HG03139 (cell line): ENCODE measurements around the gene KIAA1755.

Source experiments
- ATAC-seq: cut with Tn5 transposase; IDR thresholded peaks from one replicate; pipeline ENCODE4 v1.9.1; 2021; ENCODE audit not compliant: unreplicated experiment

KIAA1755 gene

DNA sequence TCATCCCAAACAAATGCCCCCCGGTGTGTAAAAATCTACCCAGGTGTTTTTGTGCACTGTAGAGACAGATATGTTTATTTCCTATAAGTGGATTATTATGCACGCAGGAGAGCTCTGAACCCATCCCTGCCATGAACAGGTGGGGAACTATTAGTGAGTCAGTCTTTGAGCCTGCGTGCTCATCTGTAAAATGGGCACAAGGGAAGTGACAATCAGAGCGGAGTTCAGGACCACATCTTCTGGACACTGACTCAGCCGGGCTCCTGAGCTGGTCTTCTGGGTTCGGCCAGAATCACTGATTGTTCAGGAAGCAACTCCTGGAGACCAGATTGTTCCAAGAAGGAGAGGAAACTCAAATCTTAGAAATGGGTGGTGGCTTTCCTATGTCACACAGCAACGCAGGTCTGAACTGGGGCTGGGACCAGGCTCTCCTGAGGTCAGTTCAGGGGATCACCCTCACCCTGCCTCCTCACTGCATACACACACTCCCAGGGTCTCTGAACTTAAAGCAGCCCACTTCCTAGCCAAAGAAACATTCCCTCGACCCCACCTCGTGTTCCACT lies 68.1 kb downstream of the KIAA1755 start:
- no peak for ATAC-seq

DNA sequence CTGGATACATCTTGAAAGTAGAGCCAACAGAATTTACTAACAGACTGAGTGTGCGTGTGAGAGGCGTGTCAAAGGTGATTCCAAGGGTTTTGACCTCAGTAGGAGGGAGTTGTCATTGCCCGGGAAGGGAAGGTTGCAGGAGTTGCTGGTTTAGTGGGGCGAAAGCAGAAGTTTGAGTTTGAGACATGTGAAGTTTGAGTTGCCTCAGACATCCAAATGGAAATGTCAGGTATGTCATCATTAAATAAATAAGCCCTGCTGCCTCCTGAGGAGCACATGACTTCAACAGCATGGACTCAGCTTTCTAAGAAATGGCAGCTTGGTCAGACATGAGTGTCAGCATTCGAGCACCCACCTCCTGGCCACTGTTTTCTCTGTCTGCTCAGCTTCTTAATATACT lies 68.9 kb downstream of the KIAA1755 start:
- no peak for ATAC-seq

DNA sequence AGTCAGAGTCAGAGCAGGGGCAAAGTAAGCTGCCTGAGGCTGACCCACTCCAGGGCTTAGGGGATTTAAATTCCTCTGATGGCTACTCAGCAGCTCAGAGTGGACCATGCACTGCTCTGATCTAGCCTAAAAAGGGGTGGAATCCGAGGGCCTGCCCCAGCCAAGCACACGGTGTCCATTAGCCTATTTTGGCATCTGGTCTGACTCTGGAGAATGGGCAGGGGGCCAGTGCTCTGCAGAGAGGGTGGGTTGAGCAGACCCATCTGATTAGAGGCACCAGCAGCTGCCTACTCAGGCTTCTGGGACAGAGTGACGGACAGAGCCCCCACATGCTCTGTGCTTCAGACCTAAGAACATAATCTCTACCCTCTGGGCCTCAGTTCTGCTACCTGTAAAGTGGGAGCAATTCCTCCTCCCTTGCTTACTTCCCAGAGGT lies 69.6 kb downstream of the KIAA1755 start:
- no peak for ATAC-seq

DNA sequence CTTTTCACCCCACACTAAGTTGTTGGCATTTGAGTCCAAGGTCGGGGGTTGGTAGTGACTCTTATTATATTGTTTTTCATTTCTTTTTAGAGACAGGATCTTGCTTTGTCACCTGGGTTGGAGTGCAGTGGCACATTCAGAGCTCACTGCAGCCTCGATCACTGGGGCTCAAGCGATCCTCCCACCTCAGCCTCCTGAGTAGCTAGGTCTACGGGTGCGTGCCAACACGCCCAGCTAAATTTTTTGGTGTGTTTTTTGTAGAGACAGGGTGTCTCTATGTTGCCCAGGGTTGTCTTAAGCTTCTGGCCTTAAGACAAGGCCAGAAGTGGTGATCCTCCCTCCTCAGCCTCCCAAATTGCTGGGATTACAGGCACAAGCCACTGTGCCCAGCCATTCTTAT lies 70.4 kb downstream of the KIAA1755 start:
- no peak for ATAC-seq

DNA sequence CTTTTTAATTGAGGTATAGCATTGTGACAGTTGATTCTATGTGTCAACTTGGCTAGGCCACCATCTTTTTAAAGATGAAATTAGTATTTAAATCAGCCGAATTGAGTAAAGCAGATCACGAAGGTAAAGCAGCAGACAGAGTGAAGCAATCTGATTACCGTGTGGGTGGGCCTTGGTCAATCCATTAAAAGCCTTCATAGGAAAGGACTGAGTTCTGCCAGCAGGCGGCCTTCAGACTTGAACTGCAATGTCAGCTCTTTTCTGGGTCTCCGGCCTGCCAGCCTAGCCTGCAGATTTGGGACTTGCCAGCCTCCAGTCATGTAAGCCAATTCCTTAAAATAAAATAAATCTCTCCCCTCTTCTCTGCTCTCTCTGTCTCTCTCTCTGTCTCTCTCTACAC lies 73.0 kb downstream of the KIAA1755 start:
- no peak for ATAC-seq

DNA sequence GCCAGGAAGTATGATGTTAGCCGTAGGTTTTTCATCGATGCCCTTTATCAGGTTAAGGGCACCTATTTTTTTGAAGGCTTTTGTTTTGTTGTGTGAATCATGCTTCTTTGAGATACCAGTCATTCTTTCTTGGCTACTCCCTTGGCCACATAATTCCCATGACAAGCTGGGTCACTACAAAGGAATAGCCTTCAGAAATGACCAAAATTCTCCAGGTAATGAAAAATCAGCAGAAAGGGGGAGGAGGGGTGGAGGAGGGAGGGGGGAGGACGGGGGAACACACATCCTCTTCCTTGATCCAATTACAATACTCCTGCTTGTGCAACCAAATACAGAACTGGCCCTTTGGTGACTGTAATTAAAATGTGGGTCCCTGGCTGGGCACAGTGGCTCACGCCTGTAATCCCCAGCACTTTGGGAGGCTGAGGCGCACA lies 73.7 kb downstream of the KIAA1755 start:
- no peak for ATAC-seq

DNA sequence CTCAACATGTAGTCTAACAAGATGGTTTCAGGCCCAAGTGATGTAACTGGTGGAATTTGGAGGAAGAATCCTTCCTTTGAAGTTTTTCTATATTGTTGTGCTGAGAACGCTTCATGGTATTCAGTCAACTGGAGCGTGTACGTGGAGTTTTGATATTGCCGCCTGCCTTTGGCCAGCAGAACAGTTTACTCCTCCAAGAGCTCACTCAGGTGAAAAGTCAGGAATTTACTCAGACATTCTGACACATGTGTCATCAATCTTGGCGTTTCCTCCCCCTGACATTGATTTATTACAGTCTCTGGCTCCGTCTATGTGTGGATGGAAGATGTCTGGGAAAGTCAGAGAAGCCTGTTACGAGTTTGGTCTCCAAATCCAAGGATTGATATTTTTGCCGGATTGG lies 76.4 kb downstream of the KIAA1755 start:
- ATAC-seq: no peak

DNA sequence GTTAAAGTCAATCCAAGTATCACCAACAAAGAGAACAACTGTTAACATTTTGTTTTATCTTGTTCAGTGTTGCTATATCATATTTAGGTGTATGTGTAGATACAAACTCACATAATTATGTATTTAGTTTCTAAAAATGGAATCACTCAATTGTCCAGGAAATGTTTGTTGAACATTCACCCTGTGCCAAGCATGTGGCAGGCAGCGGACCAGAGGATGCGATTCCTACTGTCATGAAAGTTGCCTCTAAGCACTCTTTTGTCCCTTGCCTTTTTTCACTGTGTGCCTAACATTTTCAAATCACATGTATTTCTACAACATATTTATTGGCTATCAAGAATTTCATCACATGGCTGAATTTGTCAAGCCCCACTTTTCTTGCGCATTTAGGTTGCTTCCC lies 78.6 kb downstream of the KIAA1755 start:
- no peak for ATAC-seq

DNA sequence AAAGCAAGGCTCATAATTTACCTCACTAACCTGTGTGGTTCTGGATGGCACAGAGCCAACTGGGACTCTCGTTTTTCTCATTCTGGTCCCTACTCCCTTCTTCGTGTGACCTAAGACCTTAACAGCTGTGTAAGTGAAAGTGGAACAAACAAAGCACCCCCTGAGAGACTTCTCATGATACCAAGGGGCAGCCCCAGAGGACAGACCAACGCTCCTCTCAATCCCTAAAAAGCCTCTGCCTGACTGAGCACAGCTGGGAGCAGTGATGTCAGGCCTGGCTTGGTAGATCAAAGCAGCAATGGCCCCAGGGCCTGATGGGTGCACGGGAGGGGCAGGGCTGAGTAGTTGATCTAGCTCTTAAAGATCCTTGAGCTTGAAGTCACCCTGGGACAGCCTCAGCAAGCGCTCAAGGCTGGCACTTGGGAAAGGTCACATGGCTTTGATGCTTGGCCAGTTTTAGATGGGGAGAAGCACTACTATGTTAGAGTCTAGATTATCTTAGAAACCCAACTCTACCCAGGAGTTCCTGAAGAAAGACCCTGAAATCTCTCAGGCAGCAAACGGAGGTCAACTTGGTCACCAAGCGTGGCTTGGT lies 79.2 kb downstream of the KIAA1755 start:
- ATAC-seq: peak; percentile 76

DNA sequence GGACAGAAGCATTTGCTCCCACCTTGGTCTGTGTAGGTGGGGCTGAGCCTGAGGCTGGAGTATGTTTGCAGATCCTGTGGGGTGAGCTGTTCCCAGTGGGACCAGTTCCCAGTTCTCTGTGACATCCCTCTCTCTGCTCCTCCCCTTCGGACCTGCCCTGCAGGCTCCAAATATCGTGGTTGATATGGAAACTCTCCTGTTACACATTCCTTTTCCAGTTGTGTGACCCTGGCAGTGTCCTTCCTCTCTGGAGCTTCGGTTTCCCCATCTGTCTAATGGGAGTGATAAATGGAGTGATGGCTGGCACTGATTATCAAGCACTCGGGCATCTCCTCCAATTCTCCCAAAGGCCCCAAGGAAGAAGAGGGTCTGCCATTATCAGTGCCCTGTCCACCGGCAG lies 79.8 kb downstream of the KIAA1755 start:
- no peak for ATAC-seq

DNA sequence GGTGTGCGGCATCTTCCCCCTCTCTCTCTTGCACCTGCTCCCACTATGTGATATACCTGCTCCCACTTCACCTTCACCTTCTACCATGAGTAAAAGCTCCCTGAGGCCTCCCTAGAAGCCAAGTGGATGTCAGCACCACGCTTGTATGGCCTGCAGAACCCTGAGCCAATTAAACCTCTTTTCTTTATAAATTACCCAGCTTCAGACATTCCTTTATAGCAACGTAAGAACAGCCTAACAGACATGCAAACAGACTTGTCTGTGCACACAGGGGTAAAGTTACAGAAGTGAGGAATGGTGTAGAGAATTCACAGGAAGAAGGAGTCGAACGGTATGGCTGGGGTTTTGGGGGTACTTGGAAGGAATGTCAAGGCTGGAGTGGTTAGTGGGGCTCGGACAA lies 80.7 kb downstream of the KIAA1755 start:
- no peak for ATAC-seq

DNA sequence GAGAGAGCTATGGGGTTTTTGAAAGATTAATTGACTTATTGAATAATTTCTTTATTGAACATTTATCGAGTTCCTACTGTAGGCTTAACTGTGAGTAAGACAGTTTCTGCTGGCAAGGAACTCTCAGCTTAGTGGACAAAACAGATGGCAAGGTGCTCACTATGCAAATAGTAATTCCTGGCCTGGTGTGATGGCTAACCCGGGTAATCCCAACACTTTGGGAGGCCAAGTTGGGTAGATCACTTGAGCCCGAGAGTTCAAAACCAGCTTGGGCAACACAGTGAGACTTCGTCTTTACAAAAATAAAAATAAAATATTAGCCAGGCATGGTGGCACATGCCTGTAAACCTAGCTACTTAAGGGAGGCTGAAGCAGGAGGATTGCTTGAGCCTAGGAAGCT lies 82.0 kb downstream of the KIAA1755 start:
- ATAC-seq: no peak

DNA sequence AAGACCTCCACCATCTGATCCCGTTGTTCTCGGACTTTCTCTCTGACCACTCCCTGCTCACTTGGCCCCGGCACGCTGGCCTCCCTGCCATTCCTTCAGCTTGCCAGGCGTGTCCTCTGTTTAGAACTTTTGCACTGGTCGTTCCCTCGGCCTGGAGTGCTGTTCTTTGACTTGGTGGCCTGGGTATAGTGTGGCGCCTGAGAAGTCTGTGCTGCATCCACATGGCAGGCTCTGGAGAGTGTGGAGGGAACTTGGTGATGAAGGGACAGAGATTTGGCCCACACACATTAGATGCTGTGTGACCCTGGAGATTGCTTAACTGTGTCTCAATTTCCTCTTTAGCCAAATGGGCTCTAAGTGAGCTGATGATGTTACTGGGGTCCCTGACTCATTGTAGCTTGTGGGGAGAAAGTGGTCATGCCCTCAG lies 82.5 kb downstream of the KIAA1755 start:
- ATAC-seq: no peak

DNA sequence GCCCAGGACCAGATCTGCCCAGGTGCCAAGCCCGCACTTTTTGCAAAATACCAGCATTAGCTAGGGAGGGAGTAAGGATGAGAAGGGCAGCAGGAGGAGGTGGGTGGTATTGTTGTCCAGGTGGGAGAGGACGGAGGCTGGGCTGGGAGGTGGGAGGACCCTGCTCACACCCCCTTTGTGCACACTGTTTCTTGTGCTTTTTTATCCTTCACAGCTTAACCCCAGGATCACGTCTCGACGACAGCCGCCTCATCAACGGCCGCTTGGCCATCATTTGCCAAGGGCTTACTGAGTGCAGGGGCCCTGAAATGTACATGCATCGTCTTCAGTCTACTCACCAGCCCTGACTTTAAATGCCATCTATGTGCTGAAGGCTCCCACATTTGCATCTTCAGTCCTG lies 83.3 kb downstream of the KIAA1755 start:
- ATAC-seq: no peak

DNA sequence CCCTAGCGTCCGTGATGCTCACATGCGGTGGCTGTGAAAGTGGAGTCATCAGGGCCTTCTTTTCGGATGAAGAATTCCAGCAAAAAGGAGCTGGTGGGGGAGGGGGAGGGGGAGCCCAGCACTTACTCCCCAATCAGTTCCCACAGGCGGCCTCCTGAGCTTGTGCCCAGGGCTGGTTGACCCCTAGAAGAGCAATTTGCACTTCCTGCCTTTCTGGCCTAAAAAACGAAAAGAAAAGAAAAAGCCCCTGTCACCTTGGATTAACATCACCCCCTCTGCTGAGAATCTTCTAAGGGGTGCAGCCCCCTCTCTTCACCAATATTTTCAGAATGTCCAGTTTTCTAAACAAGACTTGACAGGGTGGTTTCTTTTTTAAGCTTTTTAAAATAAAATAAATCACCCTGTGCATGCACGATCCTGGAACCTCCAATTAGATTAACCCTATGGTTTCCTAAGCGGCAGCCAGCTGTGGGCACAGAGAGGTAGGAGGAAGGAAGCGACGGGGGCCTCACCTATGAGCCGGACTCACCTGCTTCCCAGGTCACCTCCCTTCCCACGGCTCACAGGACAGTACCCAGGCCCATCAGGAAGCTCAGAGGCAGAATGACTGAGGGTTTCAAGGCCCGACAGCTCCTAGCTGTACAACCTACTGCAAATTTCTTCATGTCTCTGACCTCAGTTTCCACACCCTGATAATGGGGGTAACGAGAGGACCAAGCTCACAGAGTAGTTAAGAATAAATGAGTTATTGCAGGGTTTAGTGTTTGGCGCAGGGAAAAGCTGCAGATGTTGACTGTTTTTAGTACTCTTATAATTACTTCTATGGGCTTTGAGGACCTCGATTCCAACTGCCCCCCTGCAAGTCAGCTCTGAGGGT lies 85.0 kb downstream of the KIAA1755 start:
- ATAC-seq: no peak

DNA sequence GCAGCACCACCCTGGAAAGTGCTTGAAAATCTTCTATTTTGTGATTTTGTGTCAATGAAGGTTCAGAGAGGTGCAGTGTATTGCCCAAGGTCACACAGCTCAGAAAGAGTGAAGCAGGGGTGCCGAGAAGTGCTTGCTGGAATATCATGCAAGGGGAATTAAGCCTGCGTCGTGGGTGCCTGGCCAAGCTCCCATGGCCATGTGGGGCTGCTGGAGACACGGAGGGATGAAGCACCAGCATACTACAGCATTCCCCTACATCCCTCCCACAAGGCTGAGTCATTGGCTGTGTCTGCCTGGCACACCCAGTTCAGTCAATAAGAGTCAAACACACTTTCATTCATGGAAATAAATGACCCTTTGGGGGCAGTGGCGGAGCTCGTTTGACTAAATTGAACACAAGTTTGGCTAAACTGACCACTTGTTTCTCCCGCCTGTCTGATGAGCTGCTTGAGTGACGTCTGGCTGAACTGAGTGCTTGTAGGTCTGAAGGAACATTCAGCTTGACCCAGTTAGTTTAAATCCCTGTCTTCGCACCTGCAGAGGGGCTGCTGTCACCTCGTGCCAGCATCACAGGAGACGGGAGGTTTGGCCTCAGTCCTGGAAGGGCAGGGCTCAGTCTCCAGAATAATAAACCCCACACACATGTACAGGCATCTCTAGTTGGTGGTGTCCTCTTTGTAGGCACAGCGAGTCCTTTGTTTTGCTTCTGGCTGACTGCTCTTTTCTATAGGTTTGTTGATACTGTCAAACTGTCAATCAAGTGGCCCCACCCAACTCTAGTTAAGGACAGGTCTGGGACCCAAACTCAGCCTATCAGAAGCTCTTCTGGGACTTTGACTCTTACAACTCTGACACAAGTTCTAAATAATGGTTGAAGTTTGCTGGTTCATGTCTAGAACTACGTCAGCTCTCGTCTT lies 87.0 kb downstream of the KIAA1755 start:
- ATAC-seq: no peak

DNA sequence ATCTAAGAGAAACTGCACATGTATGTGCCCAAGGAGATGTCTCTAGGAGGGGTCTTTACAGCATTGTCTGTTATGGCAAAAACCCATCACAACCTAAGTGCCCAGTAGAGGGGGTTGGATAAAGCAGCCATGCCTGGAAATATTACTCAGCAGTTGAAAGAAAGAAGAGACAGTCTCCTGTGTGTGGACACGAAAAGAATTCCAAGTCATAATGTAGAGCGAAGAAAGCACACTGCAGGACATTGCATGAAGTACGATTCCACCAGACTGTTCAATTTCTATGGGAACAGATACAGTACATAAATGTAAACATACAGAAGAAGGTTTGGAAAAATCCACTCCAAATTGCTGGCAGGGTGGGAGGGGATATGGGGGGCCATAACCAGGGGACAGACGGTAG lies 88.1 kb downstream of the KIAA1755 start:
- no peak for ATAC-seq

DNA sequence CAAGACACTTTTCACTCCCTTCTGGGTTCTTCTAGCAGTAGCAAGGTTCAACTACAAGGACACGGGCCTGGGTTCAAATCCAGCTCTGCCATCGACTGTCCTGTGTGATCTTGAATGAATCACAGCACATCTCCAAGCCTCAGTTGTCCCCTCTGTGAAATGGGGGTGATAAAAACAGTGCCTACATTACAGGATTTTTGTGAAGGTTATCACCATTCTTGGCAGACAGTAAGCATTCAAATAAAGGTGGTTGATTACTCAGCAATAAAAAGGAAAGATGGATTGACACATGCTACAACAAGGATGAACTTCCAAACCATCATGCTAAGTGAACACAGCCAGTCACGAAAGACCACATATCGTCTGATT lies 88.9 kb downstream of the KIAA1755 start:
- no peak for ATAC-seq

DNA sequence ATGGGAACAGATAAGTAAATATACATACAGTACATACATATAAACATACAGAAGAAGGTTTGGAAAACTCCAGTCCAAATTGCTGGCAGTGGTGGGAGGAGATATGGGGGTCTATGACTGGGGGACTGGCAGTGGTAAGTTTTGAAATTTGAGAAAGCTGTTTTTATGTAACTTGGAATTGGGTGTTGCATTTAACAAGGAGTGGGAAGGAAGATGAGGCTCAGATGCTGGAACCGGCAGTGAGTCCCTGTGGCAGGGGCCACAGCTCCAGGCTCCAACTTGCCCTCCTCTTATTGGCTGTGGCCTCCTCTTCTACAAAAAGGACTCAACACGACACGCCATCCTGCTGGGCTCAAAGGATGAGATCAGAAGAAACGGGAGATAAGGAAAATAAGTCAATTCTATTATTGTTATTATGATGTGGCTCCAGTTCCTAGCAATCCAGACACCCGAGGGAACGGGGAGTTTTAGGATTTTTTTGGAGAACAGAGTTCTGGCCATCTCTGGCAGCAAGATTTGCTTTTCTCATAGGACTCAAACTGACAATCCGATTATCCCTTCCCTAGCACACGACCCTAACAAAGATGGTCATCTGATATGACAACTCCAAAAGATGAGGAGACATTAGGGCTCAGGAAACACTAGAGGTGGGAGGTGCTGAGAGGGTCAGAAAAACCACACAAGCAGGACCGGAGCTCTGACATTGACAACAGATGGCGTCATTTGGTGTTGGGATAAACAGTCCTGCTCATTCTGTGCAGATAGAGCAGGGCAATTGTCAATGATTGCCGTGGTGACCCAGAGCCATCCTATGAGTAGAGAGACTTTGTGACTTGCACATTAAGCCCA lies 89.5 kb downstream of the KIAA1755 start:
- no peak for ATAC-seq

DNA sequence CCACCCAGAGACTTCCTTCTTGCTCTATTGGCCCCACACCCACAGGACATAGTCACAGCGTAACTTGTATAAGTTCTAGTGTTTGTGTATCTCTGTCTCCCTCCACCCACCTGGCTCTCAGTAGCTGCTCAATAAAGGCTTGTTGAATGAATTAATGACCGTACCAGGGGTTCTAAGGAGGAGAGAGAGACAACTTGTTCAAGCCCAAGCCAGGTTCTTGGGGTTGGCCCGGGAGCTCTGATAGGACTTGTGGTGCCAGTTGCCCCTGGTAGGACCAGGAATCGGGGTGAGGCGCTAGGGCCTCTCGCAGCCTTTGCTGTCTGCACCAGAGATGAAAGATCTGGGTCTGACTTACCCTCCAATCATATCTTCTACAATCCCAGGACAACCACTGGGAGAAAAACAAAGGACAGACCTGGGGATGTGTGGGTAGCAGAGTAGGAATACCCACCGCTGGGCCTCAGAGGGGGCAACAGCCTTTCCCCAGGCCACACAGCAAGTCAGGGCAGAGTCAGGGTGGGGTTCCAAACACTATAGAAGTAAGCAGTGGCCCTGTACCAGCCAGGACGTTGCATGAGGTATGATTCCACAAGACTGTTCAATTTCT lies 90.2 kb downstream of the KIAA1755 start:
- ATAC-seq: no peak
